ENCODE data around the gene CSF2.

DNA sequence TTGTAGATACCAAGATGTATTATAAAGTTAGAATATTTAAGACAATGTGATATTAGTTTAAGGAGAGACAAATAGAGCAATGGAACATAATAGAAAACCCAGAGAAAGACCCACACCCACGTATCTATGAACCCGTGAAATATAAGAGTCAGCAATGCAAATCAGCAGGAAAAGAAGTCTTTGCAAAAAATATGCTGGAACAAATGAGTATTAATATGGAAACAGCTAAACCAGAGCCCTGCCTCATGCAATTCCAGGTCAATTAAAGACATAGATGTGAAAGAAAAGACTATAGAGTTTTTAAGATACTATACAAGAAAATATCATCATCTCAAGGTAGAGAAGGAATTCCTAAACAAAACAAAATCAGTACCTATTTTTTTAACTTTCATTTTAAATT is 36.2 kb upstream of the CSF2 start:
- TF ChIP-seq, protein P1, sequence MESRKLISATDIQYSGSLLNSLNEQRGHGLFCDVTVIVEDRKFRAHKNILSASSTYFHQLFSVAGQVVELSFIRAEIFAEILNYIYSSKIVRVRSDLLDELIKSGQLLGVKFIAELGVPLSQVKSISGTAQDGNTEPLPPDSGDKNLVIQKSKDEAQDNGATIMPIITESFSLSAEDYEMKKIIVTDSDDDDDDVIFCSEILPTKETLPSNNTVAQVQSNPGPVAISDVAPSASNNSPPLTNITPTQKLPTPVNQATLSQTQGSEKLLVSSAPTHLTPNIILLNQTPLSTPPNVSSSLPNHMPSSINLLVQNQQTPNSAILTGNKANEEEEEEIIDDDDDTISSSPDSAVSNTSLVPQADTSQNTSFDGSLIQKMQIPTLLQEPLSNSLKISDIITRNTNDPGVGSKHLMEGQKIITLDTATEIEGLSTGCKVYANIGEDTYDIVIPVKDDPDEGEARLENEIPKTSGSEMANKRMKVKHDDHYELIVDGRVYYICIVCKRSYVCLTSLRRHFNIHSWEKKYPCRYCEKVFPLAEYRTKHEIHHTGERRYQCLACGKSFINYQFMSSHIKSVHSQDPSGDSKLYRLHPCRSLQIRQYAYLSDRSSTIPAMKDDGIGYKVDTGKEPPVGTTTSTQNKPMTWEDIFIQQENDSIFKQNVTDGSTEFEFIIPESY (IDR thresholded peaks at IDR 0.05; ENCODE audit: borderline replicate concordance, low read depth) = no peak
- TF ChIP-seq RAD21 (IDR thresholded peaks at IDR 0.05; ENCODE audit: low read length) = no peak
- TF ChIP-seq SIN3A (IDR thresholded peaks at IDR 0.05; ENCODE audit: borderline replicate concordance, low read depth, low read length) = no peak
- no peak for TF ChIP-seq EP300 (IDR thresholded peaks at IDR 0.05; ENCODE audit: borderline replicate concordance in 1 of 2, low read depth in 1 of 2, low read length in 1 of 2)
- TF ChIP-seq POLR2AphosphoS5 (IDR thresholded peaks at IDR 0.05; ENCODE audit: low read depth, low read length) = no peak
- TF ChIP-seq CTCF (IDR thresholded peaks at IDR 0.05) = no peak
- no peak for TF ChIP-seq EZH2phosphoT487 (IDR thresholded peaks at IDR 0.05; ENCODE audit: borderline replicate concordance, low read depth)
- no peak for TF ChIP-seq GABPA (IDR thresholded peaks at IDR 0.05; ENCODE audit: low read depth)
- no peak for TF ChIP-seq TEAD4 (IDR thresholded peaks at IDR 0.05; ENCODE audit: borderline replicate concordance, insufficient read depth)
- TF ChIP-seq, protein P2, sequence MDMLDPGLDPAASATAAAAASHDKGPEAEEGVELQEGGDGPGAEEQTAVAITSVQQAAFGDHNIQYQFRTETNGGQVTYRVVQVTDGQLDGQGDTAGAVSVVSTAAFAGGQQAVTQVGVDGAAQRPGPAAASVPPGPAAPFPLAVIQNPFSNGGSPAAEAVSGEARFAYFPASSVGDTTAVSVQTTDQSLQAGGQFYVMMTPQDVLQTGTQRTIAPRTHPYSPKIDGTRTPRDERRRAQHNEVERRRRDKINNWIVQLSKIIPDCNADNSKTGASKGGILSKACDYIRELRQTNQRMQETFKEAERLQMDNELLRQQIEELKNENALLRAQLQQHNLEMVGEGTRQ (IDR thresholded peaks at IDR 0.05; ENCODE audit: borderline replicate concordance, low read depth, low read length) = no peak
- TF ChIP-seq, protein P3, sequence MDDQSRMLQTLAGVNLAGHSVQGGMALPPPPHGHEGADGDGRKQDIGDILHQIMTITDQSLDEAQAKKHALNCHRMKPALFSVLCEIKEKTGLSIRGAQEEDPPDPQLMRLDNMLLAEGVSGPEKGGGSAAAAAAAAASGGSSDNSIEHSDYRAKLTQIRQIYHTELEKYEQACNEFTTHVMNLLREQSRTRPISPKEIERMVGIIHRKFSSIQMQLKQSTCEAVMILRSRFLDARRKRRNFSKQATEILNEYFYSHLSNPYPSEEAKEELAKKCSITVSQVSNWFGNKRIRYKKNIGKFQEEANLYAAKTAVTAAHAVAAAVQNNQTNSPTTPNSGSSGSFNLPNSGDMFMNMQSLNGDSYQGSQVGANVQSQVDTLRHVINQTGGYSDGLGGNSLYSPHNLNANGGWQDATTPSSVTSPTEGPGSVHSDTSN (IDR thresholded peaks at IDR 0.05) = no peak
- TF ChIP-seq, protein P4, sequence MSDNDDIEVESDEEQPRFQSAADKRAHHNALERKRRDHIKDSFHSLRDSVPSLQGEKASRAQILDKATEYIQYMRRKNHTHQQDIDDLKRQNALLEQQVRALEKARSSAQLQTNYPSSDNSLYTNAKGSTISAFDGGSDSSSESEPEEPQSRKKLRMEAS (IDR thresholded peaks at IDR 0.05; ENCODE audit: low read depth) = no peak
